Measurements from ENCODE around the gene MED8.
A peak's percentile ranks its signal among the peaks of the same experiment; 100 is the strongest.

Gene MED8

DNA sequence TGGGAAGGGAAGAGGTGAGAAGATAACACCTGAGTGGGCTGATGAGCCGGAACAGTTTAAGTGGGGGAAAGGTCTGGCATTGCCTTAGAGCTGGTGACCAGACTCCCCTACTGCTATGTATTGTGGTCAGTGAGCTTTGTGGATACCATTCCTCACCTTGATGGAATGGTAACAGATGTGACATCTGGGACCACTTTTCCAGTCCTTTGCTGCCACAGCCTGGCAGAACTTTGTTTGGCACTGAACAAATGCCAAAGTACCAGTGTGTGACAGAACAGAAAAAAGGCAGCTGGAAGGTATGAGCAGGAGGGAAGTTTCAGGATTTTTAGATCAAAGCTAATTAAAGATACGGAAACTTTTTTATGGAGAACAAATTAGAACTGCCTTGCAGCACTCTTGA lies 6.2 kb downstream of the MED8 start:
- DNase-seq = no peak
- no peak overlapping the region for H3K4me3 ChIP-seq (ENCODE audit: low read depth, low read length)
- peak overlapping the region; percentile 97 for H3K27ac ChIP-seq
- peaks cover 57% of the 10 kb centered on the region for H3K36me3 ChIP-seq
- H3K27me3 ChIP-seq (ENCODE audit: insufficient read depth, low read depth, severe bottlenecking) = no peaks in the 10 kb centered on the region
- no peaks in the 10 kb centered on the region for H3K9me3 ChIP-seq (ENCODE audit: severe bottlenecking)
- TF ChIP-seq, protein P1, sequence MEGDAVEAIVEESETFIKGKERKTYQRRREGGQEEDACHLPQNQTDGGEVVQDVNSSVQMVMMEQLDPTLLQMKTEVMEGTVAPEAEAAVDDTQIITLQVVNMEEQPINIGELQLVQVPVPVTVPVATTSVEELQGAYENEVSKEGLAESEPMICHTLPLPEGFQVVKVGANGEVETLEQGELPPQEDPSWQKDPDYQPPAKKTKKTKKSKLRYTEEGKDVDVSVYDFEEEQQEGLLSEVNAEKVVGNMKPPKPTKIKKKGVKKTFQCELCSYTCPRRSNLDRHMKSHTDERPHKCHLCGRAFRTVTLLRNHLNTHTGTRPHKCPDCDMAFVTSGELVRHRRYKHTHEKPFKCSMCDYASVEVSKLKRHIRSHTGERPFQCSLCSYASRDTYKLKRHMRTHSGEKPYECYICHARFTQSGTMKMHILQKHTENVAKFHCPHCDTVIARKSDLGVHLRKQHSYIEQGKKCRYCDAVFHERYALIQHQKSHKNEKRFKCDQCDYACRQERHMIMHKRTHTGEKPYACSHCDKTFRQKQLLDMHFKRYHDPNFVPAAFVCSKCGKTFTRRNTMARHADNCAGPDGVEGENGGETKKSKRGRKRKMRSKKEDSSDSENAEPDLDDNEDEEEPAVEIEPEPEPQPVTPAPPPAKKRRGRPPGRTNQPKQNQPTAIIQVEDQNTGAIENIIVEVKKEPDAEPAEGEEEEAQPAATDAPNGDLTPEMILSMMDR (IDR thresholded peaks at IDR 0.05; ENCODE audit: low read depth, low read length) = no peak

DNA sequence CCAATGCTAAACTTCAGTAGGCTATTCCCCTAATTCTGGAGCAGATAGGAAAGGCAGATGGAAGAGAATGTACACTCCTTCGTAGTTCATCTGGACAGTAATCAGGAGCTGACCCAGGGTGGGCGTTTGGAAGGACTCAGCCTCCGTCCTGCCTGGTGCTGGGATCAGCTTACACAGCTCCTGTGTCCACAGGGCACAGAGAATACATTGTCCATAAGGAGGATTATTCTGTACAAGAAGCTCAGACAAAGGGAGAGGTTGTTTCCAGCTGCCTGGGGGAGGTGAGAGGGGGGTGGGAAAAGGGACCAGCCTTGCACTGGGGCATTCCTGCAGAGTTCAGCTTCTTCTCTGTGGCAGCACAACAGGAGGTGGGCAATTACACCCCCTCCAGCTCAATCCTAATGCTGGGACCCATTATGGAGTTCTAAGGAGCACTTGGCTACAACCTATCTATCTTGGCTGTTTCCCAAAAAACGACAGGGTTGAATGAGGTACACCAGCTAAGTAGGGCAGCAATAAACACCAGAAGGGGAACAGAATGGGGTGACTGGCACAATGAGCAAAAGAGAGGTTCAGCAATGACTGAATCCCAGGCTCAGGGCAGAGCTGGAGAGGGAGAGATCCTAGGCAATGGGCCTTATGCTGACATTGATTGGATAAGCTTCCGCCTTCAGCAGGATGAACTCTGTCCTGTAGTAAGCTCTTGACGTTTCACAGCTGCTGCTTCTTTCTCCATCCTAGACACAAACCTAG lies 7.4 kb downstream of the MED8 start:
- no peaks in the 10 kb centered on the region for H3K27me3 ChIP-seq (ENCODE audit: insufficient read depth, low read depth, severe bottlenecking)
- peaks cover 50% of the 10 kb centered on the region for H3K36me3 ChIP-seq
- TF ChIP-seq, protein P1 (IDR thresholded peaks at IDR 0.05; ENCODE audit: low read depth, low read length) = no peak
- peak; percentile 77 for DNase-seq
- peak overlapping the region; percentile 5; the same call in 1 of the 2 replicates for H3K4me3 ChIP-seq (ENCODE audit: low read depth, low read length)
- peak overlapping the region; percentile 97 for H3K27ac ChIP-seq
- H3K9me3 ChIP-seq (ENCODE audit: severe bottlenecking) = no peaks in the 10 kb centered on the region

DNA sequence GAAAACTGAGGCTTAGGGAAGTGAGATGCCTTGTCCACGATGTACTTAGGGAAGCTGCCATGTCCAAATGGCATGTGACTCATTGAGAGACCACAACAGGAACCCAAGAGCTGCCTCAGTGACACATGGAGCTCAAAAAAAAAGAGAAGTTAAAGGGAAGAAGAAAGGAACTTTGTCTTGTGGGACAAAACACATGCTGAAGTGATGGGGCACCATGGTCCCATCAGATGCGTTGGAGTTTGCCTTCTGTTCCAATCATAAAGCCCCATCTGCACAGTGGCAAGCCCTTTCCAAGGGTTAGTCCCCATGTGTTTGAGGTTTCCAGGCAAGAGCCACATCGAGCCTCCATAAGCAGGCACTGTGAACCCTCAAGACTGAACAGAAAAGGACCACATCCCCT lies 8.0 kb downstream of the MED8 start:
- no peak overlapping the region for H3K4me3 ChIP-seq (ENCODE audit: low read depth, low read length)

DNA sequence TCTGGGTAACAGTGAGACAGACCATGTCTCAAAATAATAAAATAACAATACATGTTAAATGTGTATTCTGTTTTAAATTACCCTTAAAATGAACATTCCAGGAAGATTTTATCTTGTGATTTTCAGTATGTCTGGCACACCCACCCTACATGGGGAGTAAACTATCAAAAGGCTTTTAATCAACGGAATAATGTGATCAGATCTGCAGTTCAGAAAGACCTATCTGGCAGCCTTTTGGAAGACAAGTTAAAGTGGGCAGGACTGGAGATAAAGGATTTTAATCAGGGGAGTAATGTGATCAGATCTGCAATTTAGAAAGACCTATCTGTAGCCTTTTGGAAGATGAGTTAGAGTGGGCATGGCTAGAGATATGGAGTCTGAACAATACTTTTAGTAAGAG lies 10.1 kb downstream of the MED8 start:
- DNase-seq = no peak
- no peaks in the 10 kb centered on the region for H3K9me3 ChIP-seq (ENCODE audit: severe bottlenecking)
- no peaks in the 10 kb centered on the region for H3K27me3 ChIP-seq (ENCODE audit: insufficient read depth, low read depth, severe bottlenecking)
- H3K36me3 ChIP-seq = peaks cover 22% of the 10 kb centered on the region
- H3K4me3 ChIP-seq (ENCODE audit: low read depth, low read length) = no peak overlapping the region
- TF ChIP-seq, protein P1 (IDR thresholded peaks at IDR 0.05; ENCODE audit: low read depth, low read length) = no peak
- H3K27ac ChIP-seq = no peak overlapping the region

More for the DNA sequence above, 8.0 kb downstream of the MED8 start:
- H3K9me3 ChIP-seq (ENCODE audit: severe bottlenecking) = no peaks in the 10 kb centered on the region
- peak overlapping the region; percentile 97 for H3K27ac ChIP-seq
- peaks cover 44% of the 10 kb centered on the region for H3K36me3 ChIP-seq
- TF ChIP-seq, protein P1 (IDR thresholded peaks at IDR 0.05; ENCODE audit: low read depth, low read length) = no peak
- H3K27me3 ChIP-seq (ENCODE audit: insufficient read depth, low read depth, severe bottlenecking) = no peaks in the 10 kb centered on the region
- no peak for DNase-seq

DNA sequence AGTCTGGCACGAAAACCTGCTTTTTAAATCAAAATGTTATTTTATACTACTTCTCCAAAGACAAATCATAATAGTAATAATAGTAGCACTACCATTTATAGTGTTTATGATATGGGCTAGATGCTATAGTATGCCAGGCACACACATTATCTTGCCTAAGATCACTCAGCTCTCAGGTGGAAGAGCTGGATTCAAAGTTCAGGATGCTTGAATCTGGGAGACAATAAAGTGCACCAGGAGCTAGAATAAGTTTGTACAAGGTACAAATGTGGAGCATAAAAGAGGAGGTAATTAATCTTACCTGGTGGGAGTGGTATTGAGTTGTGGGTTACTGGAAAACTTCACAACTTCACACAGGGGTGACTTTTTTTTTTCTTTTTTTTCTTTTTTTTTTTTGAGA lies 11.8 kb downstream of the MED8 start:
- Histone ChIP-seq H3K9me3 (ENCODE audit: severe bottlenecking) (no peaks in the 10 kb centered on the region), H3K27ac (no peak overlapping the region), H3K27me3 (ENCODE audit: insufficient read depth, low read depth, severe bottlenecking) (no peaks in the 10 kb centered on the region), H3K36me3 (peaks cover 6% of the 10 kb centered on the region), H3K4me3 (ENCODE audit: low read depth, low read length) (no peak overlapping the region)
- no peak for DNase-seq
- TF ChIP-seq, protein P1 (IDR thresholded peaks at IDR 0.05; ENCODE audit: low read depth, low read length) = no peak

All from WERI-Rb-1 (cell line).